GM21526 (cell line): ENCODE data around the gene CRYGS.
"Not testable (repeated sequence)": the region's sequence is repeated elsewhere in the genome, so short reads cannot be mapped to it uniquely, and the experiment has no call there.

Source experiments
- ATAC-seq: cut with Tn5 transposase; IDR thresholded peaks from one replicate; pipeline ENCODE4 v1.9.1; 2021; ENCODE audit warnings: moderate library complexity; ENCODE audit not compliant: unreplicated experiment, low FRiP score

Gene CRYGS

GRCh38 chr3:186498022-186498421 is 46.2 kb downstream of the CRYGS start:
- ATAC-seq = not testable (repeated sequence)

- ATAC-seq = no peak
Measured at GRCh38 chr3:186497608-186498007, 46.6 kb downstream of the CRYGS start.

GRCh38 chr3:186496635-186497034 is 47.5 kb downstream of the CRYGS start:
- no peak for ATAC-seq

GRCh38 chr3:186496016-186496415 is 48.2 kb downstream of the CRYGS start:
- ATAC-seq = no peak

GRCh38 chr3:186493525-186494255 is 50.5 kb downstream of the CRYGS start:
- no peak for ATAC-seq

GRCh38 chr3:186492385-186492984 is 51.7 kb downstream of the CRYGS start:
- ATAC-seq = no peak

- no peak for ATAC-seq
Measured at GRCh38 chr3:186489507-186489906, 54.7 kb downstream of the CRYGS start.
